ENCODE results near the gene ADGRD2. TPM values are rescaled to one million over a fixed set of nuclear protein-coding genes. Genes with fewer than 3 reads are reported as not detected.

ADGRD2 gene
- total RNA-seq, 1 donor from 2014 or later = not detected

GRCh38 chr9:124455820-124456219 is 5.6 kb downstream of the ADGRD2 start:
- Histone ChIP-seq H3K27me3 (ENCODE audit: control insufficient read depth, insufficient read depth, low read length) (no peaks in the 10 kb centered on the region), H3K4me3 (ENCODE audit: low read depth, low read length) (no peak overlapping the region), H3K36me3 (ENCODE audit: control insufficient read depth, insufficient read depth, low read length) (no peaks in the 10 kb centered on the region)
- DNase-seq (ENCODE audit: low read depth) (no peak), FAIRE-seq (peak; percentile 64)
- no peak for TF ChIP-seq CTCF (IDR thresholded peaks at IDR 0.05; ENCODE audit: insufficient read depth, low read length, severe bottlenecking)

GRCh38 chr9:124456341-124457078 is 6.3 kb downstream of the ADGRD2 start:
- Histone ChIP-seq H3K27me3 (ENCODE audit: control insufficient read depth, insufficient read depth, low read length) (no peaks in the 10 kb centered on the region), H3K36me3 (ENCODE audit: control insufficient read depth, insufficient read depth, low read length) (no peaks in the 10 kb centered on the region), H3K4me3 (ENCODE audit: low read depth, low read length) (no peak overlapping the region)
- FAIRE-seq (peak; percentile 18), DNase-seq (ENCODE audit: low read depth) (no peak)
- TF ChIP-seq CTCF (IDR thresholded peaks at IDR 0.05; ENCODE audit: insufficient read depth, low read length, severe bottlenecking) = no peak

GRCh38 chr9:124457079-124457886 is 7.0 kb downstream of the ADGRD2 start:
- Histone ChIP-seq H3K4me3 (ENCODE audit: low read depth, low read length) (no peak overlapping the region), H3K36me3 (ENCODE audit: control insufficient read depth, insufficient read depth, low read length) (no peaks in the 10 kb centered on the region), H3K27me3 (ENCODE audit: control insufficient read depth, insufficient read depth, low read length) (no peaks in the 10 kb centered on the region)
- DNase-seq (ENCODE audit: low read depth) (peak; percentile 10), FAIRE-seq (no peak)
- TF ChIP-seq CTCF (IDR thresholded peaks at IDR 0.05; ENCODE audit: insufficient read depth, low read length, severe bottlenecking) = no peak

- H3K27me3 ChIP-seq (ENCODE audit: control insufficient read depth, insufficient read depth, low read length) = no peaks in the 10 kb centered on the region
- DNase-seq (ENCODE audit: low read depth) (no peak), FAIRE-seq (peak; percentile 50)
- no peaks in the 10 kb centered on the region for H3K36me3 ChIP-seq (ENCODE audit: control insufficient read depth, insufficient read depth, low read length)
- H3K4me3 ChIP-seq (ENCODE audit: low read depth, low read length) = no peak overlapping the region
- peak; percentile 6 for TF ChIP-seq CTCF (IDR thresholded peaks at IDR 0.05; ENCODE audit: insufficient read depth, low read length, severe bottlenecking)
These were observed 7.7 kb downstream of the ADGRD2 start for GRCh38 chr9:124457887-124458431.

- no peak for TF ChIP-seq CTCF (IDR thresholded peaks at IDR 0.05; ENCODE audit: insufficient read depth, low read length, severe bottlenecking)
- no peak for DNase-seq (ENCODE audit: low read depth)
These were observed 8.2 kb downstream of the ADGRD2 start for GRCh38 chr9:124458441-124458840.

More at GRCh38 chr9:124458441-124458840, 8.2 kb downstream of the ADGRD2 start:
- H3K36me3 ChIP-seq (ENCODE audit: control insufficient read depth, insufficient read depth, low read length) = no peaks in the 10 kb centered on the region
- H3K27me3 ChIP-seq (ENCODE audit: control insufficient read depth, insufficient read depth, low read length) = no peaks in the 10 kb centered on the region
- no peak for FAIRE-seq
- no peak overlapping the region for H3K4me3 ChIP-seq (ENCODE audit: low read depth, low read length)
